OCI-LY3 (cell line): Measurements from ENCODE around the gene CDC25B.

Source experiments
- H2AFZ ChIP-seq: fragments of 200-600, 300-600 bp; shearing (Covaris generic); 2 replicates; pipeline ENCODE4 v1.6.0; 2014; ENCODE audit warnings: antibody characterized with exemption, low read depth, low read length
- H3K27ac ChIP-seq: fragments of 200-600, 300-600 bp; sonication (generic); 2 replicates; pipeline ENCODE4 v1.5.1; 2014; ENCODE audit warnings: mild to moderate bottlenecking, low read length, moderate library complexity, mixed read lengths
- H3K27me3 ChIP-seq: fragments of 200-600, 300-600 bp; sonication (generic); 2 replicates; pipeline ENCODE4 v1.6.1; 2014; ENCODE audit warnings: low read depth, low read length, mixed read lengths
- H3K36me3 ChIP-seq: fragments of 200-600, 300-600 bp; sonication (generic); replicated peaks from 2 replicates; pipeline ENCODE3; 2014; ENCODE audit warnings: low read depth, low read length, mixed read lengths
- H3K4me1 ChIP-seq: fragments of 300-600, 200-600 bp; sonication (generic); 2 replicates; pipeline ENCODE4 v1.6.1; 2014; ENCODE audit warnings: low read length, mixed read lengths
- H3K4me2 ChIP-seq: fragments of 200-600, 300-600 bp; sonication (generic); 2 replicates; pipeline ENCODE4 v1.6.1; 2014; ENCODE audit warnings: low read length, mixed read lengths
- H3K4me3 ChIP-seq: fragments of 300-600, 200-600 bp; sonication (generic); 2 replicates; pipeline ENCODE4 v1.5.1; 2014; ENCODE audit warnings: antibody characterized with exemption, mild to moderate bottlenecking, low read length, moderate library complexity
- H3K79me2 ChIP-seq: fragments of 300-600, 200-600 bp; shearing (Covaris generic); 2 replicates; pipeline ENCODE4 v1.6.1; 2014; ENCODE audit warnings: mild to moderate bottlenecking, low read length, mixed read lengths
- H3K9ac ChIP-seq: fragments of 300-600, 200-600 bp; shearing (Covaris generic); 2 replicates; pipeline ENCODE4 v1.6.0; 2014; ENCODE audit warnings: mild to moderate bottlenecking, low read length, moderate library complexity
- H3K9me3 ChIP-seq: fragments of 200-600, 300-600 bp; shearing (Covaris generic); 2 replicates; pipeline ENCODE4 v1.6.1; 2014; ENCODE audit warnings: low read length, mixed read lengths; ENCODE audit not compliant: insufficient read depth
- H4K20me1 ChIP-seq: fragments of 200-600, 300-600 bp; sonication (generic); 2 replicates; pipeline ENCODE4 v1.6.1; 2016; ENCODE audit warnings: low read length, mixed read lengths; ENCODE audit not compliant: insufficient read depth
- CTCF ChIP-seq: fragments of 200-600, 300-600 bp; sonication (generic); IDR thresholded peaks from 2 replicates; pipeline ENCODE4 v1.5.1; 2014; ENCODE audit warnings: antibody characterized with exemption, low read length, low read depth
- EZH2phosphoT487 ChIP-seq: fragments of 200-600 bp; shearing (Covaris generic); IDR thresholded peaks from 2 replicates; pipeline ENCODE4 v1.6.1; 2018; ENCODE audit warnings: antibody characterized with exemption, mixed run types, low read depth

Gene CDC25B

GRCh38 chr20:3768342-3769130 lies 27.6 kb upstream of the CDC25B start:
- no peak for TF ChIP-seq EZH2phosphoT487
- peak; percentile 83 for TF ChIP-seq CTCF
- H3K9ac ChIP-seq: peak overlapping the region; percentile 77

GRCh38 chr20:3771552-3772058 lies 24.5 kb upstream of the CDC25B start:
- no peak overlapping the region for H3K9ac ChIP-seq
- H3K36me3 ChIP-seq: no peaks in the 10 kb centered on the region
- no peak overlapping the region for H3K4me2 ChIP-seq
- no peak overlapping the region for H3K27ac ChIP-seq
- H4K20me1 ChIP-seq: peaks cover under 1% of the 10 kb centered on the region; the same call in 1 of the 2 replicates
- TF ChIP-seq CTCF (no peak), EZH2phosphoT487 (no peak)
- no peak overlapping the region for H2AFZ ChIP-seq
- no peak overlapping the region for H3K4me3 ChIP-seq
- peaks cover 8% of the 10 kb centered on the region for H3K79me2 ChIP-seq
- H3K27me3 ChIP-seq: no peaks in the 10 kb centered on the region
- H3K4me1 ChIP-seq: peaks cover 8% of the 10 kb centered on the region
- H3K9me3 ChIP-seq: no peaks in the 10 kb centered on the region

More at GRCh38 chr20:3768342-3769130, 27.6 kb upstream of the CDC25B start:
- H2AFZ ChIP-seq: peak overlapping the region; percentile 35
- no peaks in the 10 kb centered on the region for H3K36me3 ChIP-seq
- peaks cover 3% of the 10 kb centered on the region; the same call in 1 of the 2 replicates for H4K20me1 ChIP-seq
- peak overlapping the region; percentile 54 for H3K27ac ChIP-seq
- peak overlapping the region; percentile 89 for H3K4me2 ChIP-seq
- peak overlapping the region; percentile 81 for H3K4me3 ChIP-seq
- H3K79me2 ChIP-seq: peaks cover 31% of the 10 kb centered on the region
- H3K4me1 ChIP-seq: peaks cover 22% of the 10 kb centered on the region
- no peaks in the 10 kb centered on the region for H3K27me3 ChIP-seq
- H3K9me3 ChIP-seq: no peaks in the 10 kb centered on the region

- H3K9ac ChIP-seq: no peak overlapping the region
- no peak overlapping the region for H3K4me2 ChIP-seq
- no peaks in the 10 kb centered on the region for H3K36me3 ChIP-seq
- H2AFZ ChIP-seq: no peak overlapping the region
- peaks cover 3% of the 10 kb centered on the region; the same call in 1 of the 2 replicates for H3K4me1 ChIP-seq
- H3K27me3 ChIP-seq: no peaks in the 10 kb centered on the region
- H3K27ac ChIP-seq: no peak overlapping the region
- H3K9me3 ChIP-seq: no peaks in the 10 kb centered on the region
- no peaks in the 10 kb centered on the region for H4K20me1 ChIP-seq
- TF ChIP-seq CTCF (no peak), EZH2phosphoT487 (no peak)
- no peaks in the 10 kb centered on the region for H3K79me2 ChIP-seq
- H3K4me3 ChIP-seq: no peak overlapping the region
Observed at GRCh38 chr20:3775457-3776108, 20.5 kb upstream of the CDC25B start.

GRCh38 chr20:3777381-3777715 lies 18.8 kb upstream of the CDC25B start:
- peak overlapping the region; percentile 51 for H3K4me2 ChIP-seq
- no peak overlapping the region for H3K9ac ChIP-seq
- no peak overlapping the region for H3K27ac ChIP-seq
- H3K9me3 ChIP-seq: no peaks in the 10 kb centered on the region
- TF ChIP-seq CTCF: no peak
- no peak for TF ChIP-seq EZH2phosphoT487
- no peaks in the 10 kb centered on the region for H3K27me3 ChIP-seq
- no peaks in the 10 kb centered on the region for H3K79me2 ChIP-seq
- H4K20me1 ChIP-seq: no peaks in the 10 kb centered on the region
- H2AFZ ChIP-seq: peak overlapping the region; percentile 26; the same call in 1 of the 2 replicates
- no peaks in the 10 kb centered on the region for H3K36me3 ChIP-seq
- H3K4me1 ChIP-seq: peaks cover 8% of the 10 kb centered on the region; the same call in 1 of the 2 replicates
- H3K4me3 ChIP-seq: peak overlapping the region; percentile 65
